IMR-90 (cell line): ENCODE data around the gene ODAD3.
"Not testable (repeated sequence)": the region's sequence is repeated elsewhere in the genome, so short reads cannot be mapped to it uniquely, and the experiment has no call there.

Experiments
- CTCF ChIP-seq: conservative IDR thresholded peaks from 2 replicates; pipeline ENCODE4 v1.5.1; 2012; ENCODE audit warnings: mild to moderate bottlenecking, low read depth, low read length, improper control_type of control experiment
- ELK1 ChIP-seq: fragments of 150-350 bp; IDR thresholded peaks from 2 replicates; pipeline ENCODE4 v1.6.1; 2016; ENCODE audit warnings: low read depth, mild to moderate bottlenecking, low read length, moderate library complexity, borderline replicate concordance
- POLR2A ChIP-seq: IDR thresholded peaks from 2 replicates; pipeline ENCODE4 v1.6.1; 2012; ENCODE audit warnings: mild to moderate bottlenecking, low read depth, low read length
- RAD21 ChIP-seq: IDR thresholded peaks from 2 replicates; pipeline ENCODE4 v1.6.1; 2012; ENCODE audit warnings: low read length, improper control_type of control experiment
- SMC3 ChIP-seq: fragments of 150-350 bp; IDR thresholded peaks from 2 replicates; pipeline ENCODE4 v1.6.1; 2016; ENCODE audit warnings: low read depth, mild to moderate bottlenecking, antibody characterized with exemption, low read length, moderate library complexity

- TF ChIP-seq CTCF, ELK1, RAD21, SMC3, POLR2A: not testable (repeated sequence)
Observed at GRCh38 chr19:11379269-11379845, 55.6 kb downstream of the ODAD3 start.
